Tibial nerve (tissue), 4 donors: ENCODE measurements around the gene RASAL1. TPM values are rescaled to one million over a fixed set of nuclear protein-coding genes. Genes with fewer than 3 reads are reported as not detected.

Experiments
- DNase-seq, 2 donors: peaks; one replicate each; pipeline ENCODE4 v3.0.0-alpha.2; 2019; ENCODE audit warnings: low spot score in 2 of 2
- H3K27ac ChIP-seq, 4 donors: fragments of 200-600 bp; sonication (generic) in 3 of 4; one replicate each; pipeline ENCODE4 v1.5.1; 2017 to 2019; ENCODE audit warnings: mild to moderate bottlenecking in 1 of 4
- H3K27me3 ChIP-seq, 2 donors: fragments of 200-600 bp; sonication (generic) in 1 of 2; one replicate each; pipeline versions ENCODE4 v1.5.1 to v1.6.0; 2017 to 2019
- H3K36me3 ChIP-seq, 3 donors: fragments of 200-600 bp; sonication (generic); one replicate each; pipeline ENCODE4 v1.5.1; 2018 to 2019
- H3K4me1 ChIP-seq, 4 donors: fragments of 200-600 bp; sonication (generic) in 3 of 4; one replicate each; pipeline ENCODE4 v1.5.1; 2017 to 2019
- H3K4me3 ChIP-seq, 4 donors: fragments of 200-600 bp; sonication (generic) in 3 of 4; one replicate each; pipeline ENCODE4 v1.5.1; 2017 to 2019; ENCODE audit warnings: mild to moderate bottlenecking in 1 of 4, moderate library complexity in 1 of 4
- H3K9me3 ChIP-seq, 4 donors: fragments of 200-600 bp; sonication (generic) in 3 of 4; one replicate each; pipeline ENCODE4 v1.5.1; 2017 to 2019
- EP300 ChIP-seq, 2 donors: sonication (generic); formaldehyde crosslinking; IDR thresholded peaks; one replicate each; pipeline ENCODE4 v1.6.1; 2017; ENCODE audit warnings: antibody characterized with exemption in 2 of 2, mild to moderate bottlenecking in 1 of 2
- POLR2A ChIP-seq, 2 donors: fragments of 450-650 bp; IDR thresholded peaks; one replicate each; pipeline ENCODE4 v1.6.1; 2017; ENCODE audit warnings: antibody characterized with exemption in 2 of 2, mild to moderate bottlenecking in 2 of 2, moderate library complexity in 2 of 2
- WGBS, 2 donors: methylation state at CpG; one replicate each; pipeline ENCODE4 v1.1.5; 2018; 5-methylcytosine and 5-hydroxymethylcytosine counted together
- total RNA-seq, 4 donors: library from RNA; depleted of rRNA; stranded (reverse); fragments of >200 nt; gene quantifications; one replicate each; pipeline ENCODE4 v1.1.0, GENCODE V29; 2016
- TF ChIP-seq, protein P1 (sequence below), 5 experiments: fragments of 200-600 bp in 3 of 5; fragments of 450-650 bp in 2 of 5; sonication (generic) in 3 of 5; IDR thresholded peaks; one replicate each; pipeline ENCODE4 v1.5.1; 2016 to 2019; ENCODE audit warnings: antibody characterized with exemption in 5 of 5, mild to moderate bottlenecking in 3 of 5, moderate library complexity in 2 of 5

The RASAL1 gene
- total RNA-seq, 4 donors from 2014 or later: 0.87 to 5.2 (median 3.3) TPM

DNA sequence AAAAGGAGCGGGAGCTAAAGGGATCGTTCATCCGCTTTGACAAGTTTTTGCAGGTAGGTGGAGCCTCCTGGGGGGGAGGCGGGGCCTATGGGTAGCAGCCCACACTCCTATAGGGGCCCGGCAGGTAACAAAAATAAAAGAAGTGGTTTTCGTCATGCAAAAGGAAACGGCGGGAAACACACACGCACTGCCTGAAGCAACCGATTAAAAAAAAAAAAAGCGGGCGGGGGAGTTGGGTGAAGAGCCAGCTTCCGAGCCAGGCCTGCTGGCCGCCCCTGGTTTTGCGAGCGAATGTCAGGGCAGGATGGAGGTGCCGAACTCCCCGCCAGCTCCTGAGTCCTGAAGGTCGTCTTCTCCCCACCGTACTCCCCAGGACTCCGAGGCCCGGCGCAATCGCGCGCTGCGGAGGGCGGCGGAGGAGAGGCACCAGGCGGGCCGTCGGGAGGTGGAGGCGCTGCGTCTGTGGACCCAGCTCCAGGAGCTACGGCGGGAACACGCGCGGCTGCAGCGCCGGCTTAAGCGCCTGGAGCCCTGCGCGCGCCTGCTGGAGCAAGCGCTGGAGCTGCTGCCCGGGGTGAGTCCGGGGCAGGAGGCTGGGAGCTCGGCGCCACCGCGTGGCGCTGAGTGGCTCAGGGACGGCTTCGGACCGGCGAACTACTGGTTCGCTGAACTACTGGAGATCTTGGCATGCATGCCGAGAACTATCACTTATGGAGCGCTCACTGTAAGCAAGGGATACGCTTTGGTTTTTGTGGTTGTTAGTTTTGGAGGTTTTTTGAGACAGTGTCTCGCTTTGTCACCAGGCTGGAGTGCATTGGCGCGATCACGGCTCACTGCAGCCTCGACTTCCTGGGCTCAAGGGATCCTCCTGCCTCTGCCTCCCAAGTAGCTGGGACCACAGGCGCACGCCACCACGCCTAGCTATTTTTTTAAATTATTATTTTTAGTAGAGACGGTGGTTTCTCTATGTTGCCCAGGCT, 17.6 kb upstream of the RASAL1 start:
- peak overlapping the region in 1 of 4 donors; percentile 63 for H3K27ac ChIP-seq
- H3K4me3 ChIP-seq: peak overlapping the region; percentile 15 to 49 (median 32)
- peaks cover 0 to 45% of the 10 kb centered on the region in 2 donors for H3K27me3 ChIP-seq
- WGBS, 2 donors: 10 to 14% methylated on average over 33 to 60 of the region's 70 CpGs
- peaks cover 0 to 10% (median 0%) of the 10 kb centered on the region in 3 donors for H3K36me3 ChIP-seq
- H3K4me1 ChIP-seq: peaks cover 0 to 42% (median 15%) of the 10 kb centered on the region in 4 donors
- TF ChIP-seq, protein P1, sequence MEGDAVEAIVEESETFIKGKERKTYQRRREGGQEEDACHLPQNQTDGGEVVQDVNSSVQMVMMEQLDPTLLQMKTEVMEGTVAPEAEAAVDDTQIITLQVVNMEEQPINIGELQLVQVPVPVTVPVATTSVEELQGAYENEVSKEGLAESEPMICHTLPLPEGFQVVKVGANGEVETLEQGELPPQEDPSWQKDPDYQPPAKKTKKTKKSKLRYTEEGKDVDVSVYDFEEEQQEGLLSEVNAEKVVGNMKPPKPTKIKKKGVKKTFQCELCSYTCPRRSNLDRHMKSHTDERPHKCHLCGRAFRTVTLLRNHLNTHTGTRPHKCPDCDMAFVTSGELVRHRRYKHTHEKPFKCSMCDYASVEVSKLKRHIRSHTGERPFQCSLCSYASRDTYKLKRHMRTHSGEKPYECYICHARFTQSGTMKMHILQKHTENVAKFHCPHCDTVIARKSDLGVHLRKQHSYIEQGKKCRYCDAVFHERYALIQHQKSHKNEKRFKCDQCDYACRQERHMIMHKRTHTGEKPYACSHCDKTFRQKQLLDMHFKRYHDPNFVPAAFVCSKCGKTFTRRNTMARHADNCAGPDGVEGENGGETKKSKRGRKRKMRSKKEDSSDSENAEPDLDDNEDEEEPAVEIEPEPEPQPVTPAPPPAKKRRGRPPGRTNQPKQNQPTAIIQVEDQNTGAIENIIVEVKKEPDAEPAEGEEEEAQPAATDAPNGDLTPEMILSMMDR (IDR thresholded peaks at IDR 0.05): peak; percentile 13 to 71 (median 49)
- TF ChIP-seq EP300 (IDR thresholded peaks at IDR 0.05): no peak
- peaks cover 0 to 2% (median 0%) of the 10 kb centered on the region in 4 donors for H3K9me3 ChIP-seq
- DNase-seq: peak; percentile 32 to 38

DNA sequence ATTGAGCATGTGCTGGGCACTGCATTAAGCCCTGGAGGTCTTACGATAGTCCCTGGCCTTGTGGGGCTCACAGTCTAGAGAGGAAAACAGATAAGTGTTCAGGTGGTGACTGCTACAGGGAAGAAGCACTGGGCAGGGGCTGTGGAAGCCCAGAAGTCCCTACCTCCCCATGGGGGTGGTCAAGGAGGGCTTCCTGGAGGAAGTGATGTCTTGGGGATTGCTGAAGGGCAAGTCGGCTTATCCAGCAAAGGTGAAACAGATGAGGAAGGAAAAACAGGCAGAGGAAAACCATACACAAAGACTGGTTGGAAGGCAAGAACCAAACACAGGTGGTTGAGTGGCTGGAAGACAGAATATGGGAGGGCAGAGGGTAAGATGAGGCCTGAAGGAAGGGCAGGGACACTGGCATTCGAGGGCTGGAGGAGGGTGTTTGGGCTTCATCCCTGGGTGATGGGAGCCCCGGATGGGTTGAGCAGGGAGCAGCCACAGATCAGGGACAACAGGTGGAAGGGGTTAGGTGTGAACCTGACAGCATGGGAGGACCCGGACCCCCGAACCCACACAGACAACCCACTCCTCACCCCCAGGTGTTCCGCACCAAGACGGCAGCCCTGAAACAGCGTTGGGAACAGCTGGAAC, 16.8 kb upstream of the RASAL1 start:
- Histone ChIP-seq H3K27me3 (peaks cover 0 to 45% of the 10 kb centered on the region in 2 donors), H3K4me3 (peak overlapping the region in 2 of 4 donors; percentile 47 to 49)

GRCh38 chr12:113151655-113152054, 16.1 kb upstream of the RASAL1 start:
- 88 to 93% methylated on average over 3 of the region's 3 CpGs for WGBS, 2 donors
- H3K36me3 ChIP-seq: no peaks in the 10 kb centered on the region
- no peak overlapping the region for H3K27ac ChIP-seq
- DNase-seq: no peak
- peaks cover 0 to 14% (median 0%) of the 10 kb centered on the region in 4 donors for H3K9me3 ChIP-seq
- TF ChIP-seq POLR2A (IDR thresholded peaks at IDR 0.05) (no peak), EP300 (IDR thresholded peaks at IDR 0.05) (no peak)
- TF ChIP-seq, protein P1 (IDR thresholded peaks at IDR 0.05): no peak
- H3K4me1 ChIP-seq: peaks cover 0 to 42% (median 15%) of the 10 kb centered on the region in 4 donors
- no peak overlapping the region for H3K4me3 ChIP-seq
- H3K27me3 ChIP-seq: peaks cover 0 to 45% of the 10 kb centered on the region in 2 donors

More for the DNA sequence above, 16.8 kb upstream of the RASAL1 start:
- WGBS, 2 donors: 21 to 23% methylated on average over 9 of the region's 9 CpGs
- Histone ChIP-seq H3K36me3 (peaks cover 0 to 2% (median 0%) of the 10 kb centered on the region in 3 donors), H3K4me1 (peaks cover 0 to 42% (median 15%) of the 10 kb centered on the region in 4 donors), H3K27ac (peak overlapping the region in 1 of 4 donors; percentile 63), H3K9me3 (peaks cover 0 to 9% (median 0%) of the 10 kb centered on the region in 4 donors)
- TF ChIP-seq EP300 (IDR thresholded peaks at IDR 0.05) (no peak), POLR2A (IDR thresholded peaks at IDR 0.05) (no peak)
- DNase-seq: no peak

GRCh38 chr12:113149361-113150150, 14.0 kb upstream of the RASAL1 start, which contains the start of gene CFAP73:
Gene CFAP73, plus strand, starts transcription at chr12:113149724. Its CDS starts 134 bp downstream, at chr12:113149858.
- 19 to 20% methylated on average over 19 to 21 of the region's 22 CpGs for WGBS, 2 donors
- no peak for DNase-seq
- no peaks in the 10 kb centered on the region for H3K36me3 ChIP-seq

More at GRCh38 chr12:113149361-113150150, 14.0 kb upstream of the RASAL1 start, which contains the start of gene CFAP73:
- Histone ChIP-seq H3K27me3 (peaks cover 0 to 35% of the 10 kb centered on the region in 2 donors), H3K4me1 (peaks cover 0 to 32% (median 12%) of the 10 kb centered on the region in 4 donors), H3K4me3 (no peak within 1 kb of the TSS), H3K27ac (peak within 1 kb of the TSS in 2 of 4 donors; percentile 26 to 62), H3K9me3 (peaks cover 0 to 18% (median 0%) of the 10 kb centered on the region in 4 donors)
- TF ChIP-seq POLR2A (IDR thresholded peaks at IDR 0.05): no peak
- TF ChIP-seq, protein P1 (IDR thresholded peaks at IDR 0.05): no peak
- no peak for TF ChIP-seq EP300 (IDR thresholded peaks at IDR 0.05)
